CD8-positive, alpha-beta memory T cell (primary cell): ENCODE measurements around the gene HEYL. TPM values are rescaled to one million over a fixed set of nuclear protein-coding genes. Genes with fewer than 3 reads are reported as not detected.

ENCODE experiments used
- CTCF ChIA-PET: fragments of 350-600 bp; sonication (Branson Sonifier 250); formaldehyde crosslinking; loops from one replicate; lab custom pipeline; 2021; ENCODE audit warnings: antibody characterized with exemption; lab: Charles Lee
- POLR2A ChIA-PET: fragments of 350-600 bp; sonication (Branson Sonifier 250); formaldehyde crosslinking; loops from one replicate; lab custom pipeline; 2021; ENCODE audit warnings: antibody characterized with exemption; lab: Charles Lee
- DNase-seq, 5 donors: peaks; one replicate each; pipeline versions ENCODE4 v3.0.0 to v3.0.0-alpha.2; 2020 to 2022; ENCODE audit warnings: mixed read lengths in 1 of 5
- H3K27ac ChIP-seq: one replicate; pipeline ENCODE4 v1.7.0; 2013; ENCODE audit warnings: low read depth, mild to moderate bottlenecking, low read length, moderate library complexity
- H3K27me3 ChIP-seq: 2 replicates; pipeline ENCODE4 v1.7.0; 2013; ENCODE audit warnings: low read length, mild to moderate bottlenecking; ENCODE audit not compliant: insufficient read depth, poor library complexity, severe bottlenecking
- H3K36me3 ChIP-seq: 2 replicates; pipeline ENCODE4 v1.7.0; 2013; ENCODE audit warnings: mild to moderate bottlenecking, low read length, moderate library complexity; ENCODE audit not compliant: insufficient read depth
- H3K4me1 ChIP-seq: 2 replicates; pipeline ENCODE4 v1.7.0; 2013; ENCODE audit warnings: mild to moderate bottlenecking, low read length, moderate library complexity; ENCODE audit not compliant: insufficient read depth
- H3K4me3 ChIP-seq: 2 replicates; pipeline ENCODE4 v1.7.0; 2013; ENCODE audit warnings: mild to moderate bottlenecking, low read length
- H3K9me3 ChIP-seq: 2 replicates; pipeline ENCODE4 v1.7.0; 2013; ENCODE audit warnings: mild to moderate bottlenecking, low read length
- H3K27ac Mint-ChIP-seq, 8 donors: one replicate each; pipeline ENCODE4 v1.8.0; 2020 to 2021; ENCODE audit warnings: mixed read lengths in 8 of 8, mild to moderate bottlenecking in 6 of 8, inconsistent platforms in 3 of 8, moderate library complexity in 3 of 8
- H3K27me3 Mint-ChIP-seq, 2 donors: one replicate each; pipeline ENCODE4 v1.8.0; 2020 to 2021; ENCODE audit warnings: mixed read lengths in 2 of 2, mild to moderate bottlenecking in 1 of 2, moderate library complexity in 1 of 2
- H3K36me3 Mint-ChIP-seq, 3 donors: one replicate each; pipeline ENCODE4 v1.8.0; 2020 to 2021; ENCODE audit warnings: mixed read lengths in 3 of 3, inconsistent platforms in 1 of 3, mild to moderate bottlenecking in 1 of 3
- H3K4me1 Mint-ChIP-seq, 3 donors: one replicate each; pipeline ENCODE4 v1.8.0; 2020 to 2021; ENCODE audit warnings: mixed read lengths in 3 of 3, inconsistent platforms in 1 of 3, mild to moderate bottlenecking in 1 of 3
- H3K4me3 Mint-ChIP-seq, 7 donors: one replicate each; pipeline ENCODE4 v1.8.0; 2020 to 2021; ENCODE audit warnings: mixed read lengths in 7 of 7, mild to moderate bottlenecking in 6 of 7, moderate library complexity in 4 of 7, inconsistent platforms in 2 of 7
- H3K9me3 Mint-ChIP-seq, 5 donors: one replicate each; pipeline ENCODE4 v1.8.0; 2020 to 2022; ENCODE audit warnings: mixed read lengths in 5 of 5, mild to moderate bottlenecking in 3 of 5, moderate library complexity in 2 of 5, inconsistent platforms in 1 of 5
- polyA plus RNA-seq: library from polyadenylated mRNA; unstranded; fragments of 300-500 nt; fragmentation: Illumina TruSeq; gene quantifications from one replicate; pipeline ENCODE4 v1.2.3, GENCODE V29; 2021
- total RNA-seq, 2 experiments: library from RNA; stranded (reverse); gene quantifications; one replicate each; pipeline ENCODE4 v1.2.3, GENCODE V29; 2021

HEYL gene
- total and polyA plus RNA-seq, 3 experiments from 2014 or later = 0.07 to 0.09 TPM; not detected in 1

DNA sequence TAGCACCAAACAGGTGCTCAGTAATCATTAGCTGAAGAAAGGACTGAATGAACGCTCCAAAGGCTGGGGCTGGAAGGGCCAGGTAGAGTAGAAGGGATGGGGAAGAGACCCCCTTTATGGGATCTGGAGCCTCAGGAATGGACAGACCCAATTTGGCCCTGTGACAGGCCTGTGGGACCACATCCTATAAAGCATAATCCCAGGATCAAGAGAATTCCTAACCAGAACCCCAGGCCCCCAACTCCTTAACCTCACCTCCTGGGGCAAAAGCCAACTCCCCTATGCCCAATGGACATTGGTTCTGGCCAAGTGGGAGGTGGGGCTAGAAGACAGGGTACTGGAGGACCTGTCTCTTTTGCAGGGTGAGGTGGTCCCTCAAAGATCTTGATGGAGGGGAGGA lies 42.6 kb upstream of the HEYL start:
- H3K4me1 ChIP-seq = peaks cover 24% of the 10 kb centered on the region
- no peaks in the 10 kb centered on the region for H3K27me3 ChIP-seq
- Mint-ChIP-seq H3K4me3 (no peak overlapping the region), H3K27ac (peak overlapping the region in 1 of 8 donors; percentile 70), H3K9me3 (peaks cover 0 to 4% (median 0%) of the 10 kb centered on the region in 5 donors), H3K36me3 (peaks cover 4 to 10% (median 8%) of the 10 kb centered on the region in 3 donors), H3K4me1 (peaks cover 9 to 29% (median 13%) of the 10 kb centered on the region in 3 donors), H3K27me3 (peaks cover 15 to 17% of the 10 kb centered on the region in 2 donors)
- CTCF ChIA-PET = interaction anchor here (0.7 to 2.6 kb wide), 3 partner anchors 8 to 27 kb away, joined by 3 to 6 read pairs (median 5); no protein-coding TSS in a partner anchor
- POLR2A ChIA-PET = interaction anchor here (0.6 kb wide), 1 partner anchor 41 kb away, joined by 9 read pairs; no protein-coding TSS in a partner anchor
- no peaks in the 10 kb centered on the region for H3K9me3 ChIP-seq
- H3K36me3 ChIP-seq = no peaks in the 10 kb centered on the region
- H3K4me3 ChIP-seq = no peak overlapping the region
- no peak overlapping the region for H3K27ac ChIP-seq
- no peak for DNase-seq

DNA sequence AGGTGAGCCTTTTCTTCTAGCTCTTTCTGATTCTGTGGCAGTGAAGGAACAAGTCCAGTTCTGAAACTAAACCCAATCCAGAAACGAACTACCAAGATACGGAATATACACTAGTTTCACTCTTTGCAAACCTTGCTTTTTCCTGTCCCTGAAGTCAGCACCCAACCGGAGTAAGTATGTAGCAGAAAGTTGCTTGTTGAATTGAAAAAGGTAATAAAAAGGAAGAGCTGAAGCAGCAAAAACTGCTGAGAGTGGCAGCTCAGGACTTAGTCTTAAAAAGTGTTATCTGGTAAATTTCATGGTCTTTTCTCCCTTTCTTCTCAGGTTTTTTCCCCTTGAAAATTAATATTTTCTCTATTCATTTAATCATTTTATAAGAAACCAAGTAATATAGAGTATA lies 41.9 kb upstream of the HEYL start:
- CTCF ChIA-PET = interaction anchor here (0.7 to 2.6 kb wide), 3 partner anchors 8 to 27 kb away, joined by 3 to 6 read pairs (median 5); no protein-coding TSS in a partner anchor
- Histone ChIP-seq H3K4me3 (peak overlapping the region; percentile 10), H3K36me3 (no peaks in the 10 kb centered on the region), H3K4me1 (peaks cover 24% of the 10 kb centered on the region), H3K27ac (no peak overlapping the region), H3K27me3 (no peaks in the 10 kb centered on the region), H3K9me3 (no peaks in the 10 kb centered on the region)
- no peak for DNase-seq
- Mint-ChIP-seq H3K9me3 (peaks cover 0 to 4% (median 0%) of the 10 kb centered on the region in 5 donors), H3K4me3 (peak overlapping the region in 1 of 7 donors; percentile 8), H3K4me1 (peaks cover 9 to 27% (median 13%) of the 10 kb centered on the region in 3 donors), H3K27ac (peak overlapping the region in 1 of 8 donors; percentile 17), H3K27me3 (peaks cover 12 to 14% of the 10 kb centered on the region in 2 donors), H3K36me3 (peaks cover 2 to 10% (median 6%) of the 10 kb centered on the region in 3 donors)
- POLR2A ChIA-PET = interaction anchor here (0.6 to 1.0 kb wide), 2 partner anchors 10 to 42 kb away, joined by 5 to 9 read pairs; partner anchors contain the start of gene HPCAL4

DNA sequence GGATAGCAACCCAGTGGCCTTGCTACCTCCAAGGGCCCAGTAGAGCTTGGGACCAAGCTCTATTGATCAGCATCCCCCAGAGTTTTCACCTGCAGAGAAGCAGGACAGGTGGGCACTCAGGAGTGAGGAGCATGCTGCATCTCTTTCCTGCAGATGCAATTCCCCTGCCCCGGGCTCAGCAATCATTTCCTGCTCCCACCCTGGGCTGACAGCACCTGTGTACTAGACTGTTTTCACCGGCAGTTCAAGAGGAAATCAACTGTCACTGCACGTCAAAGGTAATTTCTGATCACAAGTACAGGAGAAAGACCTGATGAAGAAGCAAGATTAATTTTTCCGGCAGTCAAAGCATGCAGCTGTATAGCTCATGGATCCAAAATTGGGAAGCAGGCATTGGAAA lies 41.3 kb upstream of the HEYL start:
- H3K4me3 ChIP-seq = peak overlapping the region; percentile 10
- no peaks in the 10 kb centered on the region for H3K9me3 ChIP-seq
- H3K27ac ChIP-seq = no peak overlapping the region
- ChIA-PET CTCF (interaction anchor here (0.8 to 2.6 kb wide), 5 partner anchors 7 to 65 kb away, joined by 3 to 6 read pairs (median 5); no protein-coding TSS in a partner anchor), POLR2A (interaction anchor here (1.0 kb wide), 1 partner anchor 10 kb away, joined by 5 read pairs; the partner anchor contains the start of gene HPCAL4)
- peak overlapping the region in 1 of 7 donors; percentile 15 for H3K4me3 Mint-ChIP-seq
- peak in 1 of 5 donors; percentile 30 for DNase-seq
- H3K36me3 ChIP-seq = no peaks in the 10 kb centered on the region
- peaks cover 10 to 12% of the 10 kb centered on the region in 2 donors for H3K27me3 Mint-ChIP-seq
- peak overlapping the region in 1 of 8 donors; percentile 35 for H3K27ac Mint-ChIP-seq
- H3K27me3 ChIP-seq = no peaks in the 10 kb centered on the region
- peaks cover 0 to 4% (median 0%) of the 10 kb centered on the region in 5 donors for H3K9me3 Mint-ChIP-seq
- H3K36me3 Mint-ChIP-seq = peaks cover 0 to 10% (median 4%) of the 10 kb centered on the region in 3 donors
- peaks cover 24% of the 10 kb centered on the region for H3K4me1 ChIP-seq
- H3K4me1 Mint-ChIP-seq = peaks cover 9 to 26% (median 13%) of the 10 kb centered on the region in 3 donors

DNA sequence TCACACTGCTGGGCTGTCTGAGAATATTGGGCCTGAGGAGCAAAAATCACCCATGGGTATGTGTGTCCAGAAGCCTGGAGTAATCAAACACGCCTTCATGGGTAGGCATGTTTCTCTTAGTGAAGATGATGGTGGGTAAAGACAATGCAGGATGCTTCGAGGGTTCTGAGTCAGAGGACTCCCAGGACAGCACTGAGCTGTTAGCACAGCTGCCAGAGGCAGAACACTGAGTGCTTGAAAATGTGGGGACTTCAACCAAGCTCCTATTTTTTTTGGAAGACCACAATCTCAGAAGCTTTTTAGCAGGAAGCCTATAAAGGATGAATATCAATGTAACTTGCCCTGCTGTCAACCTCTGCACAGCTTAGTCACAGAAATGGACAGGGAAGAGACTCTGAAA lies 40.4 kb upstream of the HEYL start:
- no peak overlapping the region for H3K4me3 ChIP-seq
- Mint-ChIP-seq H3K9me3 (peaks cover 0 to 4% (median 0%) of the 10 kb centered on the region in 5 donors), H3K27me3 (peaks cover 7% of the 10 kb centered on the region in 2 donors), H3K27ac (peak overlapping the region in 1 of 8 donors; percentile 67), H3K4me1 (peaks cover 6 to 23% (median 10%) of the 10 kb centered on the region in 3 donors), H3K4me3 (no peak overlapping the region), H3K36me3 (peaks cover 0 to 10% (median 4%) of the 10 kb centered on the region in 3 donors)
- H3K4me1 ChIP-seq = peaks cover 23% of the 10 kb centered on the region
- H3K27ac ChIP-seq = no peak overlapping the region
- no peak for DNase-seq
- CTCF ChIA-PET = interaction anchor here (0.8 to 2.6 kb wide), 4 partner anchors 19 to 64 kb away, joined by 3 to 6 read pairs (median 6); no protein-coding TSS in a partner anchor
- H3K36me3 ChIP-seq = no peaks in the 10 kb centered on the region
- no peaks in the 10 kb centered on the region for H3K9me3 ChIP-seq
- POLR2A ChIA-PET = no interaction called here
- H3K27me3 ChIP-seq = no peaks in the 10 kb centered on the region

DNA sequence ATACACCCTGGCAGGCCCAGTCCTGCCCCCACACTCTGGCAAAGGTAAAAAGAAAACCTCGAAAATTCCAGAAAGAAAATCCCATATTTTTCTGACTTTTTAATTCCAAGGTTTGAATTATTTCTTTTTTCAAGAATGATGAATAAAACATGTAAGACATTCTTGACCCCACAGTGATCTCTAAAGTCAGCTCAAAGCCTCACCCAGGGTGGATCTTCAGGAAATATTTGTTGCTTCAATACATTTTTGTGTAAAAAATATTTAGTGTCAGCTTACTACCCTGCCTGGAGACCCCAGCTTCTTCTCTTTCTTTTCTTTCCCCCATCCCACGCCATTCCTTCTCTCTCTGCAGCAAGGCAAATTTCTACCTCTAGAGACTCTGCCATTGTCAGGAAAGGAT lies 39.4 kb upstream of the HEYL start:
- Histone ChIP-seq H3K27ac (no peak overlapping the region), H3K36me3 (no peaks in the 10 kb centered on the region), H3K4me1 (peaks cover 17% of the 10 kb centered on the region), H3K4me3 (no peak overlapping the region), H3K27me3 (no peaks in the 10 kb centered on the region), H3K9me3 (no peaks in the 10 kb centered on the region)
- Mint-ChIP-seq H3K4me3 (no peak overlapping the region), H3K27me3 (peaks cover 3% of the 10 kb centered on the region in 2 donors), H3K36me3 (peaks cover 0 to 10% (median 4%) of the 10 kb centered on the region in 3 donors), H3K9me3 (peaks cover 0 to 2% (median 0%) of the 10 kb centered on the region in 5 donors), H3K4me1 (peaks cover 3 to 17% (median 6%) of the 10 kb centered on the region in 3 donors), H3K27ac (no peak overlapping the region)
- no peak for DNase-seq
- POLR2A ChIA-PET = no interaction called here
- CTCF ChIA-PET = interaction anchor here (1.1 kb wide), 1 partner anchor 16 kb away, joined by 3 read pairs; no protein-coding TSS in a partner anchor

DNA sequence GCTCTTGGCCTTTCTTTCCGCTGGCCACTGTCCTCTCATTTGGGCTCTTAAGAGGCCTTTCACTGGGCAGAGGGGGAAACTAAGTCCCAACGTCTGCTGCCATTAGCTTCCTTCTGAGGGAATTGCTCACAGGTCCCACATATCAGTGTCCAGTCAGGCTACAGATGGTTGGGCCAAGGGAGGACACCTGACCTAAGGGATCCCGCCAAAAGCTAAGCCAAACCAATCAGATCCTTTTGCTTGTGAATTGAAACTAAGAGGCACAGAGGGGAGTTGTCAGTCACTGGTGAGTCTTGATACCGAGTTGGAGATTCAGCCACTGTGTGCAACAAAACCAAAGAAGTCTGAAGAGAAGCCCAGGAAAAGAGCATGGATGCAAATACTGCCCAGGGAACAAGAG lies 38.2 kb upstream of the HEYL start:
- Mint-ChIP-seq H3K27me3 (peaks cover 0 to 9% of the 10 kb centered on the region in 2 donors), H3K27ac (no peak overlapping the region), H3K4me1 (peaks cover 0 to 12% (median 6%) of the 10 kb centered on the region in 3 donors), H3K9me3 (peaks cover 0 to 2% (median 0%) of the 10 kb centered on the region in 5 donors), H3K4me3 (no peak overlapping the region), H3K36me3 (peaks cover 0 to 10% (median 4%) of the 10 kb centered on the region in 3 donors)
- H3K9me3 ChIP-seq = no peaks in the 10 kb centered on the region
- H3K4me1 ChIP-seq = peaks cover 17% of the 10 kb centered on the region
- POLR2A ChIA-PET = no interaction called here
- H3K4me3 ChIP-seq = no peak overlapping the region
- H3K27ac ChIP-seq = no peak overlapping the region
- DNase-seq = no peak
- peaks cover 4% of the 10 kb centered on the region for H3K27me3 ChIP-seq
- no peaks in the 10 kb centered on the region for H3K36me3 ChIP-seq
- CTCF ChIA-PET = interaction anchor here (1.0 to 1.6 kb wide), 4 partner anchors 15 to 71 kb away, joined by 3 read pairs; no protein-coding TSS in a partner anchor

DNA sequence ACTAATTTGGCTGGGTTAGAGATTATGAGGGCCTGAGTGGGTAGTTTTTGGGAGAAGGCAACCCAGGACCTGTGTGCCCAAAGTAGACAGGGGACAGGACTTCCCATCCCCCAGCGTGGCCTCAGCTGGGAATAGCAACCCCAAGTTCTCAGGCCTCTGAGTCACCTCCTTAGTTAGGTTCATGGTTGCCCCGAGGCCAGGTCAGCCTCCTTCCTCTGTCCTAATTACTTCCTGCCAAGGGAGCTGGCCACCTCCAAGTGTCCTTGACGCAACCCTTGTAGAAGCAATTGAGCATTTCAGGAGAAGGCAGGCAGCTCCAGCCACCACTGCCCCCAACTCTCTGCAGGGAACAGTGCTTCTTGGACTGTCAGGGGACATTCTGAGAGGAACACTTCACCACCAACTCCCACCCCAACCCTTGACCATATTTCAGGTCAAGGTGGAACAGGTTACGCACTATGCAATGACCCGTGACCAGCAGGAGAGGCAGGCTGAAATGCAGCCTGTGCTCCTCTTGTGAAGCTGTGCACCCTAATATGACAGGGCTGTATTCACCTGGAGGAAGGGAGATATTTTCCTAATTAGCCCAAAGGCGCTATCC lies 37.6 kb upstream of the HEYL start:
- ChIA-PET POLR2A (no interaction called here), CTCF (interaction anchor here (1.0 to 1.6 kb wide), 3 partner anchors 23 to 71 kb away, joined by 3 read pairs; no protein-coding TSS in a partner anchor)
- peaks cover 0 to 9% (median 4%) of the 10 kb centered on the region in 3 donors for H3K36me3 Mint-ChIP-seq
- Histone ChIP-seq H3K9me3 (no peaks in the 10 kb centered on the region), H3K4me1 (peaks cover 22% of the 10 kb centered on the region), H3K4me3 (no peak overlapping the region), H3K36me3 (no peaks in the 10 kb centered on the region), H3K27me3 (peaks cover 10% of the 10 kb centered on the region), H3K27ac (no peak overlapping the region)
- peaks cover 0 to 9% of the 10 kb centered on the region in 2 donors for H3K27me3 Mint-ChIP-seq
- H3K9me3 Mint-ChIP-seq = peaks cover 0 to 2% (median 0%) of the 10 kb centered on the region in 5 donors
- peak overlapping the region in 1 of 7 donors; percentile 29 for H3K4me3 Mint-ChIP-seq
- H3K27ac Mint-ChIP-seq = no peak overlapping the region
- peaks cover 0 to 18% (median 6%) of the 10 kb centered on the region in 3 donors for H3K4me1 Mint-ChIP-seq
- no peak for DNase-seq
